ENCODE measurements around the gene AMPH.

AMPH gene

GRCh38 chr7:38492010-38492409 is 139.2 kb downstream of the AMPH start:
- no peaks in the 10 kb centered on the region for H3K36me3 ChIP-seq (replicated peaks; ENCODE audit: low read depth, low read length)
- H3K4me3 ChIP-seq (ENCODE audit: low read length) = no peak overlapping the region
- H3K27me3 ChIP-seq (ENCODE audit: low read depth, low read length) = peaks cover 10% of the 10 kb centered on the region; the same call in 1 of the 2 replicates
- no peak overlapping the region for H3K27ac ChIP-seq (ENCODE audit: low read length)
- peak overlapping the region; percentile 10; the same call in 1 of the 2 replicates for H3K4me2 ChIP-seq (ENCODE audit: low read length)
- H3K9ac ChIP-seq (ENCODE audit: low read length) = no peak overlapping the region
- TF ChIP-seq EZH2phosphoT487 (IDR thresholded peaks at IDR 0.05; ENCODE audit: low read depth) = no peak
- TF ChIP-seq, protein P1, sequence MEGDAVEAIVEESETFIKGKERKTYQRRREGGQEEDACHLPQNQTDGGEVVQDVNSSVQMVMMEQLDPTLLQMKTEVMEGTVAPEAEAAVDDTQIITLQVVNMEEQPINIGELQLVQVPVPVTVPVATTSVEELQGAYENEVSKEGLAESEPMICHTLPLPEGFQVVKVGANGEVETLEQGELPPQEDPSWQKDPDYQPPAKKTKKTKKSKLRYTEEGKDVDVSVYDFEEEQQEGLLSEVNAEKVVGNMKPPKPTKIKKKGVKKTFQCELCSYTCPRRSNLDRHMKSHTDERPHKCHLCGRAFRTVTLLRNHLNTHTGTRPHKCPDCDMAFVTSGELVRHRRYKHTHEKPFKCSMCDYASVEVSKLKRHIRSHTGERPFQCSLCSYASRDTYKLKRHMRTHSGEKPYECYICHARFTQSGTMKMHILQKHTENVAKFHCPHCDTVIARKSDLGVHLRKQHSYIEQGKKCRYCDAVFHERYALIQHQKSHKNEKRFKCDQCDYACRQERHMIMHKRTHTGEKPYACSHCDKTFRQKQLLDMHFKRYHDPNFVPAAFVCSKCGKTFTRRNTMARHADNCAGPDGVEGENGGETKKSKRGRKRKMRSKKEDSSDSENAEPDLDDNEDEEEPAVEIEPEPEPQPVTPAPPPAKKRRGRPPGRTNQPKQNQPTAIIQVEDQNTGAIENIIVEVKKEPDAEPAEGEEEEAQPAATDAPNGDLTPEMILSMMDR (IDR thresholded peaks at IDR 0.05; ENCODE audit: low read depth, low read length) = no peak
- H3K9me3 ChIP-seq (ENCODE audit: insufficient read depth, low read length) = no peaks in the 10 kb centered on the region
- peaks cover 18% of the 10 kb centered on the region for H3K4me1 ChIP-seq (ENCODE audit: low read length)
- H3K79me2 ChIP-seq (ENCODE audit: low read length) = no peaks in the 10 kb centered on the region
- no peak overlapping the region for H2AFZ ChIP-seq (ENCODE audit: low read depth, low read length)
- H4K20me1 ChIP-seq (ENCODE audit: insufficient read depth, low read length) = no peaks in the 10 kb centered on the region

DNA sequence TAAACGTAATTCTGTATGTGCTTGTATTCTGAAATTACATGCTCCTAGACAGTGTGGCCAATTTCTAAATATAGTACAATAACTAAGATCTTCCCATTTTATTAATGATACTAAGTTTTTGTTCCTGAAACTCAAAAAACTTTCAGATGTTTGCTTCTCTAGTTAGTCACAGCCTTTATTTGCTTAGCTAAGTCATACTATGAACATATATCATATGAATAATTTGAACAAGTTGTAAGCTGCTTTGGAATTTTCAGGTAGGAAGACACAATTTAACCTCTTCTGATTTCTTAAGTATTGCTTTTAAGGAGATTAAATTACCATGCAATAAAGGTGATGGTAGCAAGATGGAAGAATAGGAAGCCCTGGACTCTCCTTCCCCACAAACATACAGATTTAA is 148.7 kb downstream of the AMPH start:
- Histone ChIP-seq H3K4me3 (ENCODE audit: low read length) (no peak overlapping the region), H3K9me3 (ENCODE audit: insufficient read depth, low read length) (no peaks in the 10 kb centered on the region), H3K36me3 (replicated peaks; ENCODE audit: low read depth, low read length) (no peaks in the 10 kb centered on the region), H3K27me3 (ENCODE audit: low read depth, low read length) (no peaks in the 10 kb centered on the region; the same call in 1 of the 2 replicates), H4K20me1 (ENCODE audit: insufficient read depth, low read length) (no peaks in the 10 kb centered on the region), H3K27ac (ENCODE audit: low read length) (no peak overlapping the region), H2AFZ (ENCODE audit: low read depth, low read length) (no peak overlapping the region), H3K9ac (ENCODE audit: low read length) (no peak overlapping the region), H3K4me2 (ENCODE audit: low read length) (no peak overlapping the region), H3K4me1 (ENCODE audit: low read length) (no peaks in the 10 kb centered on the region), H3K79me2 (ENCODE audit: low read length) (no peaks in the 10 kb centered on the region)
- no peak for TF ChIP-seq EZH2phosphoT487 (IDR thresholded peaks at IDR 0.05; ENCODE audit: low read depth)

- Histone ChIP-seq H3K79me2 (ENCODE audit: low read length) (no peaks in the 10 kb centered on the region), H3K9ac (ENCODE audit: low read length) (no peak overlapping the region), H4K20me1 (ENCODE audit: insufficient read depth, low read length) (no peaks in the 10 kb centered on the region), H3K36me3 (replicated peaks; ENCODE audit: low read depth, low read length) (no peaks in the 10 kb centered on the region), H3K27me3 (ENCODE audit: low read depth, low read length) (no peaks in the 10 kb centered on the region; the same call in 1 of the 2 replicates), H3K4me2 (ENCODE audit: low read length) (no peak overlapping the region), H3K27ac (ENCODE audit: low read length) (no peak overlapping the region), H3K4me3 (ENCODE audit: low read length) (no peak overlapping the region), H3K4me1 (ENCODE audit: low read length) (no peaks in the 10 kb centered on the region), H2AFZ (ENCODE audit: low read depth, low read length) (no peak overlapping the region), H3K9me3 (ENCODE audit: insufficient read depth, low read length) (no peaks in the 10 kb centered on the region)
- TF ChIP-seq, protein P1 (IDR thresholded peaks at IDR 0.05; ENCODE audit: low read depth, low read length) = no peak
- no peak for TF ChIP-seq EZH2phosphoT487 (IDR thresholded peaks at IDR 0.05; ENCODE audit: low read depth)
These were observed 149.8 kb downstream of the AMPH start for GRCh38 chr7:38481401-38481800.

DNA sequence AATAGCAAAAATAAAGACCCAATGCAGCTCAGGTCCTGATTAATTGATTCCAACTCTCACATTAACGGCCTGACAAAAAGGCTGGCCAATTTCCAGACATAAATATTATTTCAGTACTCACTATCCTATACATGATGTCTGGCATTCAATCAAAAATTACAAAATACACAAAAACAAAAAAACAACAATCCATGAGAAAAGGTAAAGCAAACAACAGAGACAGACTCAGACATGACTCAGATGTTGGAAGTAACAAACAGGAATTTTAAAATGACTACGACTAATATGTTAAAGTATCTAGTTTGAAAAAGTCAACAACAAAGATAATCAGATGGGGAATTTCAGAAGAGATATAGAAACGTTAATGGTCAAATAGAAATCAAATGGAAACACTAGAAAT is 152.8 kb downstream of the AMPH start:
- Histone ChIP-seq H3K79me2 (ENCODE audit: low read length) (no peaks in the 10 kb centered on the region), H3K4me3 (ENCODE audit: low read length) (no peak overlapping the region), H4K20me1 (ENCODE audit: insufficient read depth, low read length) (no peaks in the 10 kb centered on the region), H3K36me3 (replicated peaks; ENCODE audit: low read depth, low read length) (no peaks in the 10 kb centered on the region), H3K27ac (ENCODE audit: low read length) (no peak overlapping the region), H3K9me3 (ENCODE audit: insufficient read depth, low read length) (no peaks in the 10 kb centered on the region), H3K27me3 (ENCODE audit: low read depth, low read length) (no peaks in the 10 kb centered on the region), H3K4me1 (ENCODE audit: low read length) (no peaks in the 10 kb centered on the region), H3K4me2 (ENCODE audit: low read length) (no peak overlapping the region), H2AFZ (ENCODE audit: low read depth, low read length) (no peak overlapping the region), H3K9ac (ENCODE audit: low read length) (no peak overlapping the region)
- TF ChIP-seq, protein P1 (IDR thresholded peaks at IDR 0.05; ENCODE audit: low read depth, low read length) = no peak
- TF ChIP-seq EZH2phosphoT487 (IDR thresholded peaks at IDR 0.05; ENCODE audit: low read depth) = no peak

GRCh38 chr7:38477333-38477732 is 153.8 kb downstream of the AMPH start:
- no peaks in the 10 kb centered on the region for H3K9me3 ChIP-seq (ENCODE audit: insufficient read depth, low read length)
- no peak overlapping the region for H3K4me2 ChIP-seq (ENCODE audit: low read length)
- H3K36me3 ChIP-seq (replicated peaks; ENCODE audit: low read depth, low read length) = no peaks in the 10 kb centered on the region
- no peak overlapping the region for H3K4me3 ChIP-seq (ENCODE audit: low read length)
- H3K79me2 ChIP-seq (ENCODE audit: low read length) = no peaks in the 10 kb centered on the region
- H3K27ac ChIP-seq (ENCODE audit: low read length) = no peak overlapping the region
- no peaks in the 10 kb centered on the region for H4K20me1 ChIP-seq (ENCODE audit: insufficient read depth, low read length)
- H2AFZ ChIP-seq (ENCODE audit: low read depth, low read length) = no peak overlapping the region
- no peak overlapping the region for H3K9ac ChIP-seq (ENCODE audit: low read length)
- H3K4me1 ChIP-seq (ENCODE audit: low read length) = no peaks in the 10 kb centered on the region
- TF ChIP-seq, protein P1 (IDR thresholded peaks at IDR 0.05; ENCODE audit: low read depth, low read length) = no peak
- no peak for TF ChIP-seq EZH2phosphoT487 (IDR thresholded peaks at IDR 0.05; ENCODE audit: low read depth)
- H3K27me3 ChIP-seq (ENCODE audit: low read depth, low read length) = no peaks in the 10 kb centered on the region
